ENCODE measurements around the gene TBCE. TPM values are rescaled to one million over a fixed set of nuclear protein-coding genes. Genes with fewer than 3 reads are reported as not detected.

Gene TBCE
- total RNA-seq, 4 donors from 2014 or later = 24.4 to 47.6 (median 29.2) TPM

DNA sequence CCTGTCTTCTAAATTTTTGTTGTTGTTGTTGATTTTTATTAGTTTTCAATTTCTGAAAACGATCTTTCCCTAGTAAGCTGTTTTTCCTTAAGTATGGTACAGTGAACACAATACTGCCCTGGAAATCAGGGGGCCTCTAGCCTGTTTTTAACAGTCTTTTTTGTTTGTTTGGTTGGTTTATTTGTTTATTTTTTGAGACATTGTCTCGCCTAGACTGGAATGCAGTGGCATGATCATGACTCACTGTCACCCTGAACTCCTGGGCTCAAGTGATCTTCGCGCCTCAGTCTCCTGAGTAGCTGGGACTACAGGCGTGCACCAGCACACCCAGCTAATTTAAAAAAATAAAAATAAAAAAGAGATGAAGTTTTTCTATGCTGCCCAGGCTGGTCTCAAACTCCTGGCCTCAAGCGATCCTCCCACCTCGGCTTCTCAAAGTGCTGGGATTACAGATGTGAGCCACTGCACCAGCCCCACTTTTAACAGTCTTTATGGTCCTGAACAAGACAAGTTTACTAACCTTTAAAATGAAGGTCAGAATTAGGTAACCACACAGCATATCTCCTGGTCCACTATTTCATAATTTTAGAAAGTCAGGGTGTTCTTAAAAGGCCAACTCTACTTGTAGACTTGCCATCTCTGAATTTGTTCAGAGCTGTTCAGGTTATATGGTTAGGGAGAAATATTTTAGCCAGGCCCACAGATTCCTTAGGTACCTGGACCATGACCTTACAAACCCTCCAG lies 35.4 kb downstream of the TBCE start:
- no peaks in the 10 kb centered on the region for H3K27me3 ChIP-seq
- in situ Hi-C loops (cut with MboI; ENCODE audit: low sequenced_read_pairs in 4 of 4) (loop anchor here in 1 of 4 donors (25.0 kb wide), 1 partner anchor 290 kb away; no protein-coding TSS in a partner anchor), intact Hi-C loops (cut with DNase I; ENCODE audit: low total_unique reads) (no loop called here)
- no peak for TF ChIP-seq POLR2A (IDR thresholded peaks at IDR 0.05)
- TF ChIP-seq, protein P1, sequence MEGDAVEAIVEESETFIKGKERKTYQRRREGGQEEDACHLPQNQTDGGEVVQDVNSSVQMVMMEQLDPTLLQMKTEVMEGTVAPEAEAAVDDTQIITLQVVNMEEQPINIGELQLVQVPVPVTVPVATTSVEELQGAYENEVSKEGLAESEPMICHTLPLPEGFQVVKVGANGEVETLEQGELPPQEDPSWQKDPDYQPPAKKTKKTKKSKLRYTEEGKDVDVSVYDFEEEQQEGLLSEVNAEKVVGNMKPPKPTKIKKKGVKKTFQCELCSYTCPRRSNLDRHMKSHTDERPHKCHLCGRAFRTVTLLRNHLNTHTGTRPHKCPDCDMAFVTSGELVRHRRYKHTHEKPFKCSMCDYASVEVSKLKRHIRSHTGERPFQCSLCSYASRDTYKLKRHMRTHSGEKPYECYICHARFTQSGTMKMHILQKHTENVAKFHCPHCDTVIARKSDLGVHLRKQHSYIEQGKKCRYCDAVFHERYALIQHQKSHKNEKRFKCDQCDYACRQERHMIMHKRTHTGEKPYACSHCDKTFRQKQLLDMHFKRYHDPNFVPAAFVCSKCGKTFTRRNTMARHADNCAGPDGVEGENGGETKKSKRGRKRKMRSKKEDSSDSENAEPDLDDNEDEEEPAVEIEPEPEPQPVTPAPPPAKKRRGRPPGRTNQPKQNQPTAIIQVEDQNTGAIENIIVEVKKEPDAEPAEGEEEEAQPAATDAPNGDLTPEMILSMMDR (IDR thresholded peaks at IDR 0.05 in 4 of 5, conservative IDR thresholded peaks at IDR 0.05 in 1 of 5) = no peak
- H3K9me3 ChIP-seq = no peaks in the 10 kb centered on the region
- no peak overlapping the region for H3K27ac ChIP-seq
- peaks cover 0 to 5% of the 10 kb centered on the region in 2 donors for H3K4me1 ChIP-seq
- no peak for DNase-seq
- H3K36me3 ChIP-seq = peaks cover 0 to 13% of the 10 kb centered on the region in 2 donors
- ATAC-seq = peak in 1 of 2 donors; percentile 58
- no peak overlapping the region for H3K4me3 ChIP-seq

DNA sequence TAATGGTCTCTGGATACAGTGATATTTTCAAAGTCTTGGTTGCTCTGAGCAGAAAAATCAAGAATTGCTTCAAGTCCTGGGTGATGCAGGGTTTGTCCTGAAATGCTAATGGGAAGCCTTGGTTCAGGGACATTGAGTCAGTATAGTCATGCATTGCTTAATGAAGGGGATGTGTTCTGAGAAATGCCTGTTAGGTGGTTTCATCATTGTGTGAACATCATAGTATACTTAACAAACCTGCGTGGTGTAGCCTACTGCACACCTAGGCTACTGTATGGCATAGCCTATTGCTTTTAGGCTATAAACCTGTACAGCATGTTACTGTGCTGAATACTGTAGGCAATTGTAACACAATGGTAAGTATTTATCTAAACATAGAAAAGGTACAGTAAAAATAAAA lies 36.4 kb downstream of the TBCE start:
- Histone ChIP-seq H3K4me3 (no peak overlapping the region), H3K4me1 (peaks cover 6 to 8% of the 10 kb centered on the region in 2 donors), H3K9me3 (no peaks in the 10 kb centered on the region), H3K27me3 (no peaks in the 10 kb centered on the region), H3K36me3 (peaks cover 0 to 13% of the 10 kb centered on the region in 2 donors), H3K27ac (no peak overlapping the region)
- in situ Hi-C loops (cut with MboI; ENCODE audit: low sequenced_read_pairs in 4 of 4) = loop anchor here in 1 of 4 donors (25.0 kb wide), 1 partner anchor 291 kb away; no protein-coding TSS in a partner anchor
- intact Hi-C loops (cut with DNase I; ENCODE audit: low total_unique reads) = no loop called here
- TF ChIP-seq POLR2A (IDR thresholded peaks at IDR 0.05) = no peak
- TF ChIP-seq, protein P1 (IDR thresholded peaks at IDR 0.05 in 4 of 5, conservative IDR thresholded peaks at IDR 0.05 in 1 of 5) = no peak
- no peak for DNase-seq
- ATAC-seq = no peak

DNA sequence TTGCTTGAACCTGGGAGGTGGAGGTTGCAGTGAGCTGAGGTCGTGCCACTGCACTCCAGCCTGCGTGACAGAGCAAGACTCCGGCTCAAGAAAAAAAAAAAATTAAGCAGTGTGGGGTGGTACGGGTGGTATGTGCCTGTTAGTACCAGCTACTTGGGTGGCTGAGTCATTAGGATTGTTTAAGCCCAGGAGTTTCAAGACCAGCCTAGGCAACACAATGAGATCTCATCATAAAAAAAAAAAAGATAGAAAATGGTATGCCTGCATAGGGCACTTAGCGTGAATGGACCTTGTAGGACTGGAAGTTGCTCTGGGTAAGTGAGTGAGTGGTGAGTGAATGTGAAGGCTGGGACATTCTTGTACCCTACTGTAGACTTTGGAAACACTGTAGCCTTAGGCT lies 37.0 kb downstream of the TBCE start:
- in situ Hi-C loops (cut with MboI; ENCODE audit: low sequenced_read_pairs in 4 of 4) (loop anchor here in 1 of 4 donors (25.0 kb wide), 1 partner anchor 292 kb away; no protein-coding TSS in a partner anchor), intact Hi-C loops (cut with DNase I; ENCODE audit: low total_unique reads) (no loop called here)
- DNase-seq (no peak), ATAC-seq (no peak)
- Histone ChIP-seq H3K9me3 (no peaks in the 10 kb centered on the region), H3K4me1 (peaks cover 9 to 14% of the 10 kb centered on the region in 2 donors), H3K27ac (no peak overlapping the region), H3K4me3 (no peak overlapping the region), H3K27me3 (no peaks in the 10 kb centered on the region), H3K36me3 (peaks cover 0 to 13% of the 10 kb centered on the region in 2 donors)
- TF ChIP-seq, protein P1 (IDR thresholded peaks at IDR 0.05 in 4 of 5, conservative IDR thresholded peaks at IDR 0.05 in 1 of 5) = no peak
- TF ChIP-seq POLR2A (IDR thresholded peaks at IDR 0.05) = no peak

DNA sequence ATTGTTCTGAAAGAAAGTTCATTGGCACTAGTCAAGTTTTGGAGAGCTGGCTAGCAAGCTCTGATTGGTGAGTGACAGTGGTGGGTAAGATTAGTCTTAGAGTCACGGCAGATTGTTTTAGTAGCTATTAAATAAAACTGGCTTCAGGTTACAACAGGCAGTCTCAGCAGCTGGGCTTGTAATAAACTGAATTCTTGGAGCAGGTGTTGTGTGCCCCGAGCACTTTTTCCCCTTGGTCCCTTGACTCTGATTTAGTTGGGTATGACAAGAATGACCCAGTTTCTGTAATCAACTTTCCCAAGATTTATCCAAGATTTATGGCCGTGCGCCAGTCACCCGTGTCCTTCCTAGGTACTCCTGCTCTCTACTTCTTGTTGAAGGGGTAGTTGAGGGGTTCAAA lies 40.2 kb downstream of the TBCE start:
- peak overlapping the region in 1 of 4 donors; percentile 64 for H3K27ac ChIP-seq
- TF ChIP-seq, protein P1 (IDR thresholded peaks at IDR 0.05 in 4 of 5, conservative IDR thresholded peaks at IDR 0.05 in 1 of 5) = no peak
- TF ChIP-seq POLR2A (IDR thresholded peaks at IDR 0.05) = no peak
- no peaks in the 10 kb centered on the region for H3K9me3 ChIP-seq
- no peak for DNase-seq
- peaks cover 16 to 21% of the 10 kb centered on the region in 2 donors for H3K4me1 ChIP-seq
- ATAC-seq = peak in 1 of 2 donors; percentile 57
- H3K4me3 ChIP-seq = no peak overlapping the region
- H3K36me3 ChIP-seq = peaks cover 0 to 13% of the 10 kb centered on the region in 2 donors
- H3K27me3 ChIP-seq = no peaks in the 10 kb centered on the region
- intact Hi-C loops (cut with DNase I; ENCODE audit: low total_unique reads) = no loop called here
- in situ Hi-C loops (cut with MboI; ENCODE audit: low sequenced_read_pairs in 4 of 4) = loop anchor here in 1 of 4 donors (25.0 kb wide), 1 partner anchor 295 kb away; no protein-coding TSS in a partner anchor

Measured in gastrocnemius medialis (tissue), 4 donors.